SK-N-SH treated with all-trans-retinoic acid at 6 μM for 48 hours (cell line): ENCODE data around the gene AMOTL1.

Experiments
- ATAC-seq: fragments of 200-7000 bp; cut with Tn5 transposase; 3 replicates; pipeline ENCODE4 v1.9.1; 2020; ENCODE audit warnings: mild to moderate bottlenecking, moderate library complexity
- ARNTL ChIP-seq: fragments of 450-650 bp; formaldehyde crosslinking; IDR thresholded peaks from 2 replicates; pipeline ENCODE4 v1.5.0; 2020; ENCODE audit warnings: low read depth, mild to moderate bottlenecking, moderate library complexity, borderline replicate concordance
- BACH2 ChIP-seq: fragments of 250-450 bp; sonication (Bioruptor Pico); IDR thresholded peaks from 2 replicates; pipeline ENCODE4 v1.9.0; 2021; ENCODE audit warnings: mild to moderate bottlenecking, borderline replicate concordance
- CREB5 ChIP-seq: fragments of 250-450 bp; sonication (Bioruptor Pico); IDR thresholded peaks from 2 replicates; pipeline ENCODE4 v1.5.1; 2020; ENCODE audit warnings: low read depth, mild to moderate bottlenecking, moderate library complexity
- CSDC2 ChIP-seq: fragments of 250-450 bp; sonication (Bioruptor Pico); IDR thresholded peaks from 2 replicates; pipeline ENCODE4 v1.5.0; 2020; ENCODE audit warnings: mild to moderate bottlenecking, moderate library complexity
- CSRNP3 ChIP-seq: fragments of 250-450 bp; sonication (Bioruptor Pico); IDR thresholded peaks from 2 replicates; pipeline ENCODE4 v1.5.1; 2021; ENCODE audit warnings: mild to moderate bottlenecking, moderate library complexity
- ESRRG ChIP-seq: fragments of 250-450 bp; sonication (Bioruptor Pico); IDR thresholded peaks from 2 replicates; pipeline ENCODE4 v1.6.1; 2021; ENCODE audit warnings: mild to moderate bottlenecking
- GLIS3 ChIP-seq: fragments of 250-450 bp; sonication (Bioruptor Pico); IDR thresholded peaks from 2 replicates; pipeline ENCODE4 v1.5.0; 2020; ENCODE audit warnings: mild to moderate bottlenecking, moderate library complexity
- ISL1 ChIP-seq: fragments of 250-450 bp; sonication (Bioruptor Pico); IDR thresholded peaks from 2 replicates; pipeline ENCODE4 v2.1.2; 2022; ENCODE audit warnings: mild to moderate bottlenecking, moderate library complexity
- OSR1 ChIP-seq: fragments of 250-450 bp; sonication (Bioruptor Pico); IDR thresholded peaks from 2 replicates; pipeline ENCODE4 v1.8.0; 2022; ENCODE audit warnings: moderate library complexity, mild to moderate bottlenecking, inconsistent platforms
- PATZ1 ChIP-seq: fragments of 250-450 bp; sonication (Bioruptor Pico); IDR thresholded peaks from 2 replicates; pipeline ENCODE4 v1.8.0; 2020; ENCODE audit warnings: mild to moderate bottlenecking, moderate library complexity, borderline replicate concordance
- POU6F1 ChIP-seq: fragments of 250-450 bp; sonication (Bioruptor Pico); IDR thresholded peaks from 2 replicates; pipeline ENCODE4 v1.8.0; 2021; ENCODE audit warnings: low read depth, mild to moderate bottlenecking, moderate library complexity, borderline replicate concordance
- PPARA ChIP-seq: fragments of 250-450 bp; sonication (Bioruptor Pico); IDR thresholded peaks from 2 replicates; pipeline ENCODE4 v1.5.0; 2020; ENCODE audit warnings: mild to moderate bottlenecking, borderline replicate concordance
- RARB ChIP-seq: fragments of 250-450 bp; sonication (Bioruptor Pico); IDR thresholded peaks from 2 replicates; pipeline ENCODE4 v1.8.0; 2021; ENCODE audit warnings: mild to moderate bottlenecking, moderate library complexity
- SNAI2 ChIP-seq: fragments of 250-450 bp; sonication (Bioruptor Pico); IDR thresholded peaks from 2 replicates; pipeline ENCODE4 v1.5.0; 2020; ENCODE audit warnings: mild to moderate bottlenecking, moderate library complexity
- TCF4 ChIP-seq: fragments of 250-450 bp; sonication (Bioruptor Pico); IDR thresholded peaks from 2 replicates; pipeline ENCODE4 v1.8.0; 2021; ENCODE audit warnings: mild to moderate bottlenecking, moderate library complexity, borderline replicate concordance
- TOX ChIP-seq: fragments of 250-450 bp; sonication (Bioruptor Pico); IDR thresholded peaks from 2 replicates; pipeline ENCODE4 v1.8.0; 2021; ENCODE audit warnings: mild to moderate bottlenecking, moderate library complexity, borderline replicate concordance
- ZC3H10 ChIP-seq: fragments of 250-450 bp; sonication (Bioruptor Pico); IDR thresholded peaks from 2 replicates; pipeline ENCODE4 v1.5.1; 2021; ENCODE audit warnings: mild to moderate bottlenecking, moderate library complexity
- ZFP3 ChIP-seq: fragments of 250-450 bp; sonication (Bioruptor Pico); IDR thresholded peaks from 2 replicates; pipeline ENCODE4 v1.5.0; 2020; ENCODE audit warnings: mild to moderate bottlenecking, moderate library complexity
- ZFP30 ChIP-seq: fragments of 450-650 bp; formaldehyde crosslinking; IDR thresholded peaks from 2 replicates; pipeline ENCODE4 v1.5.0; 2022; ENCODE audit warnings: mild to moderate bottlenecking, moderate library complexity
- ZNF565 ChIP-seq: fragments of 450-650 bp; formaldehyde crosslinking; conservative IDR thresholded peaks from 2 replicates; pipeline ENCODE4 v1.5.0; 2020; ENCODE audit warnings: low read depth, mild to moderate bottlenecking, moderate library complexity
- ZNF70 ChIP-seq: fragments of 450-650 bp; formaldehyde crosslinking; IDR thresholded peaks from 2 replicates; pipeline ENCODE4 v1.5.0; 2020; ENCODE audit warnings: mild to moderate bottlenecking, moderate library complexity
- ZNF8 ChIP-seq: fragments of 450-650 bp; formaldehyde crosslinking; IDR thresholded peaks from 2 replicates; pipeline ENCODE4 v1.5.0; 2020; ENCODE audit warnings: mild to moderate bottlenecking, moderate library complexity

The AMOTL1 gene

GRCh38 chr11:94820480-94820879 lies 52.3 kb downstream of the AMOTL1 start:
- ATAC-seq: no peak
- TF ChIP-seq ZNF565 (CRISPR knock-in tag): no peak
- no peak for TF ChIP-seq GLIS3 (CRISPR knock-in tag)
- no peak for TF ChIP-seq POU6F1 (CRISPR knock-in tag)
- no peak for TF ChIP-seq BACH2 (CRISPR knock-in tag)
- no peak for TF ChIP-seq ZFP30 (CRISPR knock-in tag)
- TF ChIP-seq ESRRG (CRISPR knock-in tag): no peak
- no peak for TF ChIP-seq ZNF8 (CRISPR knock-in tag)
- TF ChIP-seq SNAI2 (CRISPR knock-in tag): no peak
- no peak for TF ChIP-seq ISL1
- no peak for TF ChIP-seq CSDC2 (CRISPR knock-in tag)
- TF ChIP-seq ZNF70: no peak
- no peak for TF ChIP-seq RARB (CRISPR knock-in tag)

GRCh38 chr11:94821439-94821838 lies 53.3 kb downstream of the AMOTL1 start:
- TF ChIP-seq GLIS3 (CRISPR knock-in tag): no peak
- no peak for TF ChIP-seq CSDC2 (CRISPR knock-in tag)
- no peak for TF ChIP-seq ZC3H10
- no peak for TF ChIP-seq ARNTL
- TF ChIP-seq ZFP30 (CRISPR knock-in tag): no peak
- TF ChIP-seq CSRNP3 (CRISPR knock-in tag): no peak
- TF ChIP-seq PPARA (CRISPR knock-in tag): no peak
- TF ChIP-seq TCF4 (CRISPR knock-in tag): no peak
- no peak for TF ChIP-seq ESRRG (CRISPR knock-in tag)
- TF ChIP-seq TOX: no peak
- no peak for TF ChIP-seq ZFP3 (CRISPR knock-in tag)
- TF ChIP-seq ISL1: no peak
- TF ChIP-seq OSR1 (CRISPR knock-in tag): no peak
- no peak for TF ChIP-seq RARB (CRISPR knock-in tag)
- no peak for TF ChIP-seq SNAI2 (CRISPR knock-in tag)
- TF ChIP-seq POU6F1 (CRISPR knock-in tag): no peak
- no peak for ATAC-seq

- TF ChIP-seq POU6F1 (CRISPR knock-in tag): no peak
- TF ChIP-seq CSDC2 (CRISPR knock-in tag): no peak
- TF ChIP-seq ZNF8 (CRISPR knock-in tag): no peak
- TF ChIP-seq ZNF70: no peak
- TF ChIP-seq GLIS3 (CRISPR knock-in tag): no peak
Measured at GRCh38 chr11:94822080-94822479, 53.9 kb downstream of the AMOTL1 start.

GRCh38 chr11:94823102-94823732 lies 55.1 kb downstream of the AMOTL1 start:
- no peak for ATAC-seq
- no peak for TF ChIP-seq TCF4 (CRISPR knock-in tag)
- no peak for TF ChIP-seq PATZ1
- no peak for TF ChIP-seq BACH2 (CRISPR knock-in tag)
- no peak for TF ChIP-seq CREB5 (CRISPR knock-in tag)
- TF ChIP-seq PPARA (CRISPR knock-in tag): no peak
- TF ChIP-seq POU6F1 (CRISPR knock-in tag): no peak
- TF ChIP-seq ZNF8 (CRISPR knock-in tag): no peak
- no peak for TF ChIP-seq ISL1
- TF ChIP-seq TOX: no peak
- TF ChIP-seq CSRNP3 (CRISPR knock-in tag): no peak
- no peak for TF ChIP-seq SNAI2 (CRISPR knock-in tag)

More at GRCh38 chr11:94822080-94822479, 53.9 kb downstream of the AMOTL1 start:
- no peak for ATAC-seq
